ENCODE measurements around the gene DCPS.

GRCh38 chr11:126385991-126386728 is 82.3 kb downstream of the DCPS start:
- TF ChIP-seq MAX (IDR thresholded peaks at IDR 0.05) (no peak), EZH2 (IDR thresholded peaks at IDR 0.05) (no peak), POLR2A (IDR thresholded peaks at IDR 0.05; ENCODE audit: borderline replicate concordance, extremely low read depth, insufficient read depth, insufficient read length) (no peak), POLR2AphosphoS5 (IDR thresholded peaks at IDR 0.05; ENCODE audit: low read depth, low read length) (no peak), SP1 (IDR thresholded peaks at IDR 0.05; ENCODE audit: low read depth) (no peak), ZBTB33 (IDR thresholded peaks at IDR 0.05; ENCODE audit: extremely low read depth, insufficient replicate concordance, low read length) (no peak), SRF (IDR thresholded peaks at IDR 0.05; ENCODE audit: low read depth) (no peak), JUND (IDR thresholded peaks at IDR 0.05) (no peak), RAD21 (IDR thresholded peaks at IDR 0.05; ENCODE audit: low read depth) (no peak)
- TF ChIP-seq, protein P1, sequence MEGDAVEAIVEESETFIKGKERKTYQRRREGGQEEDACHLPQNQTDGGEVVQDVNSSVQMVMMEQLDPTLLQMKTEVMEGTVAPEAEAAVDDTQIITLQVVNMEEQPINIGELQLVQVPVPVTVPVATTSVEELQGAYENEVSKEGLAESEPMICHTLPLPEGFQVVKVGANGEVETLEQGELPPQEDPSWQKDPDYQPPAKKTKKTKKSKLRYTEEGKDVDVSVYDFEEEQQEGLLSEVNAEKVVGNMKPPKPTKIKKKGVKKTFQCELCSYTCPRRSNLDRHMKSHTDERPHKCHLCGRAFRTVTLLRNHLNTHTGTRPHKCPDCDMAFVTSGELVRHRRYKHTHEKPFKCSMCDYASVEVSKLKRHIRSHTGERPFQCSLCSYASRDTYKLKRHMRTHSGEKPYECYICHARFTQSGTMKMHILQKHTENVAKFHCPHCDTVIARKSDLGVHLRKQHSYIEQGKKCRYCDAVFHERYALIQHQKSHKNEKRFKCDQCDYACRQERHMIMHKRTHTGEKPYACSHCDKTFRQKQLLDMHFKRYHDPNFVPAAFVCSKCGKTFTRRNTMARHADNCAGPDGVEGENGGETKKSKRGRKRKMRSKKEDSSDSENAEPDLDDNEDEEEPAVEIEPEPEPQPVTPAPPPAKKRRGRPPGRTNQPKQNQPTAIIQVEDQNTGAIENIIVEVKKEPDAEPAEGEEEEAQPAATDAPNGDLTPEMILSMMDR (IDR thresholded peaks at IDR 0.05 in 2 of 3, conservative IDR thresholded peaks at IDR 0.05 in 1 of 3; ENCODE audit: borderline replicate concordance in 1 of 3, insufficient read depth in 1 of 3, low read depth in 2 of 3, low read length in 2 of 3): no peak
- TF ChIP-seq, protein P2, sequence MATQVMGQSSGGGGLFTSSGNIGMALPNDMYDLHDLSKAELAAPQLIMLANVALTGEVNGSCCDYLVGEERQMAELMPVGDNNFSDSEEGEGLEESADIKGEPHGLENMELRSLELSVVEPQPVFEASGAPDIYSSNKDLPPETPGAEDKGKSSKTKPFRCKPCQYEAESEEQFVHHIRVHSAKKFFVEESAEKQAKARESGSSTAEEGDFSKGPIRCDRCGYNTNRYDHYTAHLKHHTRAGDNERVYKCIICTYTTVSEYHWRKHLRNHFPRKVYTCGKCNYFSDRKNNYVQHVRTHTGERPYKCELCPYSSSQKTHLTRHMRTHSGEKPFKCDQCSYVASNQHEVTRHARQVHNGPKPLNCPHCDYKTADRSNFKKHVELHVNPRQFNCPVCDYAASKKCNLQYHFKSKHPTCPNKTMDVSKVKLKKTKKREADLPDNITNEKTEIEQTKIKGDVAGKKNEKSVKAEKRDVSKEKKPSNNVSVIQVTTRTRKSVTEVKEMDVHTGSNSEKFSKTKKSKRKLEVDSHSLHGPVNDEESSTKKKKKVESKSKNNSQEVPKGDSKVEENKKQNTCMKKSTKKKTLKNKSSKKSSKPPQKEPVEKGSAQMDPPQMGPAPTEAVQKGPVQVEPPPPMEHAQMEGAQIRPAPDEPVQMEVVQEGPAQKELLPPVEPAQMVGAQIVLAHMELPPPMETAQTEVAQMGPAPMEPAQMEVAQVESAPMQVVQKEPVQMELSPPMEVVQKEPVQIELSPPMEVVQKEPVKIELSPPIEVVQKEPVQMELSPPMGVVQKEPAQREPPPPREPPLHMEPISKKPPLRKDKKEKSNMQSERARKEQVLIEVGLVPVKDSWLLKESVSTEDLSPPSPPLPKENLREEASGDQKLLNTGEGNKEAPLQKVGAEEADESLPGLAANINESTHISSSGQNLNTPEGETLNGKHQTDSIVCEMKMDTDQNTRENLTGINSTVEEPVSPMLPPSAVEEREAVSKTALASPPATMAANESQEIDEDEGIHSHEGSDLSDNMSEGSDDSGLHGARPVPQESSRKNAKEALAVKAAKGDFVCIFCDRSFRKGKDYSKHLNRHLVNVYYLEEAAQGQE (IDR thresholded peaks at IDR 0.05; ENCODE audit: low read depth): no peak
